Measurements from ENCODE around the gene HNRNPA3. TPM values are rescaled to one million over a fixed set of nuclear protein-coding genes. Genes with fewer than 3 reads are reported as not detected.
A peak's percentile ranks its signal among the peaks of the same experiment; 100 is the strongest.

HNRNPA3 gene
- total and polyA plus RNA-seq, 10 of the 15 experiments (the other 5 are each of a cell fraction or from before 2014, with no cell fraction given) = 40.4 to 343 (median 206) TPM

GRCh38 chr2:177247693-177248262 is 35.2 kb downstream of the HNRNPA3 start:
- H3K4me1 ChIP-seq (ENCODE audit: control insufficient read depth, insufficient read depth, low read length) = no peaks in the 10 kb centered on the region; the same call in 1 of the 2 replicates
- ChIA-PET CTCF (interaction anchor here (1.1 to 2.2 kb wide), 2 partner anchors 8 to 48 kb away, joined by 3 to 4 read pairs; no protein-coding TSS in a partner anchor), SMC1A (ENCODE audit: uncharacterized antibody, unreplicated experiment) (interaction anchor here (0.9 to 3.5 kb wide), 3 partner anchors 9 to 84 kb away, joined by 4 to 7 read pairs (median 7); no protein-coding TSS in a partner anchor), RAD21 (ENCODE audit: unreplicated experiment) (no interaction called here), POLR2A (interaction anchor here (0.7 kb wide), 1 partner anchor 9 kb away, joined by 7 read pairs; no protein-coding TSS in a partner anchor)
- H4K20me1 ChIP-seq (ENCODE audit: control insufficient read depth, insufficient read depth) = peaks cover 6% of the 10 kb centered on the region
- H3K79me2 ChIP-seq (ENCODE audit: control insufficient read depth, insufficient read depth, low read length) = peaks cover 79% of the 10 kb centered on the region
- H3K27ac ChIP-seq (ENCODE audit: control insufficient read depth, insufficient read depth) = no peak overlapping the region
- no peak overlapping the region for H2AFZ ChIP-seq (ENCODE audit: control insufficient read depth, low read depth, low read length)
- no peak overlapping the region for H3K4me2 ChIP-seq (ENCODE audit: control insufficient read depth, insufficient read depth)
- H3K27me3 ChIP-seq (replicated peaks in 1 of 2; ENCODE audit: control insufficient read depth in 2 of 2, insufficient read depth in 2 of 2, low read length in 1 of 2) = no peaks in the 10 kb centered on the region
- no peak for DNase-seq (ENCODE audit: low read depth, low spot score)
- FAIRE-seq = no peak
- no peak overlapping the region for H3K9ac ChIP-seq (ENCODE audit: control insufficient read depth, insufficient read depth, low read length)
- BruUV-seq (replicated peaks) = no TSS peak
- no peaks in the 10 kb centered on the region for H3K9me3 ChIP-seq (replicated peaks; ENCODE audit: control insufficient read depth, insufficient read depth, low read length)
- ATAC-seq = no peak
- H3K4me3 ChIP-seq = no peak overlapping the region
- peaks cover 0 to 5% of the 10 kb centered on the region in 2 experiments; a peak in 2 of 4 replicates for H3K36me3 ChIP-seq (ENCODE audit: control insufficient read depth in 2 of 2, insufficient read depth in 2 of 2, low read length in 1 of 2)
- intact Hi-C loops (cut with micrococcal nuclease; ENCODE audit: unreplicated experiment) (no loop called here), in situ Hi-C loops (cut with MboI) (no loop called here)
- WGBS (ENCODE audit: insufficient coverage, insufficient replicate concordance, low lambda C conversion rate, missing lambda C conversion rate) = over 99% methylated on average over 6 of the region's 6 CpGs
- TF ChIP-seq MXI1 (IDR thresholded peaks at IDR 0.05; ENCODE audit: low read depth, low read length) (no peak), POLR2AphosphoS5 (IDR thresholded peaks at IDR 0.05; ENCODE audit: low read length) (0 out of 2 replicates have a peak, but pooled peaks have one; percentile 14)

DNA sequence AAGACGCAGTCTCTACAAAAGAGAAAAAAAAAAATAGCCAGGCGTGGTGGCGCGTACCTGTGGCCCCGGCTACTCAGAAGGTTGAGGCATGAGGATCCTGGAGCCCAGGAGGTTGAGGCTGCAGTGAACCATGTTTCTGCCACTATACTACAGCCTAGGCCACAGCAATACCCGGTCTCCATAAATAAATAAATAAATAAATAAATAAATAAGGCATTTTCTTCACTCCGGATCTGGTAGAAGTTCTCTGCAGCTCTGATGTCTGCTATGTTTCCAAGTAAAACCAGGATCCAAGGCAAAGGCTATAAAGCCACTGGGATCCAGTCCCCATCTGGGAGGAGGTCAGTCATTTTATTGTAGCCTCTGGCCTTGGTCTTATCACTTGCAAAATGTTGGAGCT is 36.4 kb downstream of the HNRNPA3 start:
- in situ Hi-C loops (cut with MboI) (no loop called here), intact Hi-C loops (cut with micrococcal nuclease; ENCODE audit: unreplicated experiment) (no loop called here)
- Histone ChIP-seq H3K27me3 (replicated peaks in 1 of 2; ENCODE audit: control insufficient read depth in 2 of 2, insufficient read depth in 2 of 2, low read length in 1 of 2) (no peaks in the 10 kb centered on the region), H3K36me3 (ENCODE audit: control insufficient read depth in 2 of 2, insufficient read depth in 2 of 2, low read length in 1 of 2) (peaks cover 0 to 8% of the 10 kb centered on the region in 2 experiments; a peak in 2 of 4 replicates), H4K20me1 (ENCODE audit: control insufficient read depth, insufficient read depth) (peaks cover 7% of the 10 kb centered on the region), H2AFZ (ENCODE audit: control insufficient read depth, low read depth, low read length) (no peak overlapping the region), H3K4me2 (ENCODE audit: control insufficient read depth, insufficient read depth) (no peak overlapping the region), H3K4me3 (no peak overlapping the region), H3K9ac (ENCODE audit: control insufficient read depth, insufficient read depth, low read length) (no peak overlapping the region), H3K79me2 (ENCODE audit: control insufficient read depth, insufficient read depth, low read length) (peaks cover 82% of the 10 kb centered on the region), H3K27ac (ENCODE audit: control insufficient read depth, insufficient read depth) (no peak overlapping the region), H3K4me1 (ENCODE audit: control insufficient read depth, insufficient read depth, low read length) (no peaks in the 10 kb centered on the region), H3K9me3 (replicated peaks; ENCODE audit: control insufficient read depth, insufficient read depth, low read length) (no peaks in the 10 kb centered on the region)
- no peak for DNase-seq (ENCODE audit: low read depth, low spot score)
- POLR2A ChIA-PET = no interaction called here
- WGBS (ENCODE audit: insufficient coverage, insufficient replicate concordance, low lambda C conversion rate, missing lambda C conversion rate) = 96% methylated on average over 7 of the region's 7 CpGs
- RAD21 ChIA-PET (ENCODE audit: unreplicated experiment) = no interaction called here
- no peak for TF ChIP-seq ZNF274 (IDR thresholded peaks at IDR 0.05; ENCODE audit: insufficient read depth, insufficient read length)
- no peak for TF ChIP-seq EZH2 (IDR thresholded peaks at IDR 0.05; ENCODE audit: borderline replicate concordance, control insufficient read depth, low read depth, low read length)
- no peak for TF ChIP-seq PAX8 (IDR thresholded peaks at IDR 0.05)
- TF ChIP-seq ZNF622 (IDR thresholded peaks at IDR 0.05) = no peak
- no peak for TF ChIP-seq SRF (IDR thresholded peaks at IDR 0.05; ENCODE audit: low read depth in 2 of 2, low read length in 2 of 2)
- TF ChIP-seq TBL1XR1 (IDR thresholded peaks at IDR 0.05; ENCODE audit: low read depth, low read length) = no peak
- TF ChIP-seq, protein P1, sequence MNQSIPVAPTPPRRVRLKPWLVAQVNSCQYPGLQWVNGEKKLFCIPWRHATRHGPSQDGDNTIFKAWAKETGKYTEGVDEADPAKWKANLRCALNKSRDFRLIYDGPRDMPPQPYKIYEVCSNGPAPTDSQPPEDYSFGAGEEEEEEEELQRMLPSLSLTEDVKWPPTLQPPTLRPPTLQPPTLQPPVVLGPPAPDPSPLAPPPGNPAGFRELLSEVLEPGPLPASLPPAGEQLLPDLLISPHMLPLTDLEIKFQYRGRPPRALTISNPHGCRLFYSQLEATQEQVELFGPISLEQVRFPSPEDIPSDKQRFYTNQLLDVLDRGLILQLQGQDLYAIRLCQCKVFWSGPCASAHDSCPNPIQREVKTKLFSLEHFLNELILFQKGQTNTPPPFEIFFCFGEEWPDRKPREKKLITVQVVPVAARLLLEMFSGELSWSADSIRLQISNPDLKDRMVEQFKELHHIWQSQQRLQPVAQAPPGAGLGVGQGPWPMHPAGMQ (IDR thresholded peaks at IDR 0.05; ENCODE audit: borderline replicate concordance) = no peak
- BruUV-seq (replicated peaks) = no TSS peak
- ATAC-seq = no peak
- FAIRE-seq = no peak
- CTCF ChIA-PET = interaction anchor here (1.4 to 2.2 kb wide), 2 partner anchors 9 to 11 kb away, joined by 4 read pairs; no protein-coding TSS in a partner anchor
- SMC1A ChIA-PET (ENCODE audit: uncharacterized antibody, unreplicated experiment) = interaction anchor here (0.9 to 3.5 kb wide), 4 partner anchors 10 to 85 kb away, joined by 4 to 7 read pairs (median 6); no protein-coding TSS in a partner anchor
